HG03521 (cell line): ENCODE data around the gene KCTD20.

Experiments
- ATAC-seq: cut with Tn5 transposase; IDR thresholded peaks from one replicate; pipeline ENCODE4 v1.9.1; 2021; ENCODE audit warnings: mild to moderate bottlenecking, moderate library complexity; ENCODE audit not compliant: unreplicated experiment

Gene KCTD20

GRCh38 chr6:36492092-36492491 lies 49.3 kb downstream of the KCTD20 start:
- ATAC-seq: no peak

- no peak for ATAC-seq
These were observed 49.8 kb downstream of the KCTD20 start for GRCh38 chr6:36492621-36493020.

GRCh38 chr6:36493319-36493718 lies 50.5 kb downstream of the KCTD20 start:
- ATAC-seq: no peak

GRCh38 chr6:36493859-36494258 lies 51.1 kb downstream of the KCTD20 start:
- ATAC-seq: no peak

GRCh38 chr6:36495086-36495485 lies 52.3 kb downstream of the KCTD20 start:
- ATAC-seq: no peak

GRCh38 chr6:36499918-36500317 lies 57.1 kb downstream of the KCTD20 start:
- ATAC-seq: no peak

GRCh38 chr6:36501686-36502085 lies 58.9 kb downstream of the KCTD20 start:
- ATAC-seq: no peak

- ATAC-seq: no peak
These were observed 61.4 kb downstream of the KCTD20 start for GRCh38 chr6:36504181-36504580.

- no peak for ATAC-seq
These were observed 62.2 kb downstream of the KCTD20 start for GRCh38 chr6:36504982-36505381.

GRCh38 chr6:36505744-36506534 lies 63.1 kb downstream of the KCTD20 start:
- ATAC-seq: no peak

- no peak for ATAC-seq
These were observed 63.8 kb downstream of the KCTD20 start for GRCh38 chr6:36506611-36507010.

GRCh38 chr6:36508532-36508931 lies 65.7 kb downstream of the KCTD20 start:
- no peak for ATAC-seq

- no peak for ATAC-seq
These were observed 67.6 kb downstream of the KCTD20 start for GRCh38 chr6:36510365-36510764.

- ATAC-seq: no peak
These were observed 72.0 kb downstream of the KCTD20 start for GRCh38 chr6:36514554-36515456.

- no peak for ATAC-seq
These were observed 73.0 kb downstream of the KCTD20 start for GRCh38 chr6:36515844-36516243.

- ATAC-seq: no peak
These were observed 73.8 kb downstream of the KCTD20 start for GRCh38 chr6:36516559-36516958.

GRCh38 chr6:36516988-36517387 lies 74.2 kb downstream of the KCTD20 start:
- no peak for ATAC-seq

- ATAC-seq: no peak
These were observed 74.6 kb downstream of the KCTD20 start for GRCh38 chr6:36517408-36517807.

GRCh38 chr6:36519352-36519751 lies 76.6 kb downstream of the KCTD20 start:
- ATAC-seq: no peak

GRCh38 chr6:36523451-36523850 lies 80.7 kb downstream of the KCTD20 start:
- ATAC-seq: no peak

- ATAC-seq: no peak
These were observed 81.2 kb downstream of the KCTD20 start for GRCh38 chr6:36523936-36524499.

- no peak for ATAC-seq
These were observed 82.1 kb downstream of the KCTD20 start for GRCh38 chr6:36524871-36525270.
